SK-N-SH (cell line): Measurements from ENCODE around the gene MIAT. TPM values are rescaled to one million over a fixed set of nuclear protein-coding genes. Genes with fewer than 3 reads are reported as not detected.

ENCODE experiments used
- CTCF ChIA-PET: fragments of 300-600, 350-600 bp; formaldehyde crosslinking; extraction: SDS; loops from one replicate; lab custom pipeline; 2021; lab: Yijun Ruan, JAX
- POLR2A ChIA-PET: fragments of 350-600 bp; sonication (Branson Sonifier 250); formaldehyde crosslinking; extraction: SDS; loops from one replicate; lab custom pipeline; 2020; ENCODE audit warnings: antibody characterized with exemption, inconsistent platforms; lab: Yijun Ruan, JAX
- DNase-seq: peaks from one replicate; pipeline ENCODE4 v3.0.0; 2012
- H2AFZ ChIP-seq: fragments of 200-600 bp; sonication (generic); 2 replicates; pipeline ENCODE4 v1.8.1; 2016; ENCODE audit warnings: antibody characterized with exemption, mild to moderate bottlenecking, low read depth
- H3F3A ChIP-seq: fragments of 200-600 bp; sonication (generic); replicated peaks from 2 replicates; pipeline ENCODE3; 2016; ENCODE audit warnings: antibody characterized with exemption, mild to moderate bottlenecking; ENCODE audit not compliant: insufficient read depth
- H3K27ac ChIP-seq, 2 experiments: fragments of 200-500 bp in 1 of 2; fragments of 200-600 bp in 1 of 2; sonication (Bioruptor generic) in 1 of 2; sonication (generic), shearing (Covaris generic) in 1 of 2; 2 replicates each; pipeline versions ENCODE4 v1.5.1 to v1.6.1; 2014 to 2016; ENCODE audit warnings: low read depth in 2 of 2, inconsistent platforms in 1 of 2, low read length in 1 of 2, mild to moderate bottlenecking in 1 of 2, mixed read lengths in 1 of 2
- H3K27me3 ChIP-seq: fragments of 200-600 bp; sonication (generic), shearing (Covaris generic); 2 replicates; pipeline ENCODE4 v1.6.1; 2016; ENCODE audit warnings: mixed run types; ENCODE audit not compliant: insufficient read depth
- H3K36me3 ChIP-seq, 2 experiments: fragments of 200-500 bp in 1 of 2; fragments of 200-600 bp in 1 of 2; sonication (Bioruptor generic) in 1 of 2; sonication (generic) in 1 of 2; replicated peaks in 1 of 2; 2 replicates each; pipeline versions ENCODE3 to v1.5.1; 2014 to 2016; ENCODE audit warnings: low read length in 1 of 2, mild to moderate bottlenecking in 1 of 2; ENCODE audit not compliant: insufficient read depth in 2 of 2, control insufficient read depth in 1 of 2
- H3K4me1 ChIP-seq, 2 experiments: fragments of 200-500 bp in 1 of 2; fragments of 200-600 bp in 1 of 2; sonication (Bioruptor generic) in 1 of 2; sonication (generic), shearing (Covaris generic) in 1 of 2; 2 replicates each; pipeline versions ENCODE4 v1.5.1 to v1.6.1; 2014 to 2016; ENCODE audit warnings: low read depth in 1 of 2, low read length in 1 of 2, mixed run types in 1 of 2; ENCODE audit not compliant: insufficient read depth in 2 of 2, control insufficient read depth in 1 of 2
- H3K4me2 ChIP-seq: fragments of 200-600 bp; sonication (generic), shearing (Covaris generic); 2 replicates; pipeline ENCODE4 v1.6.1; 2017; ENCODE audit warnings: mixed run types
- H3K4me3 ChIP-seq, 2 experiments: fragments of 200-500 bp in 1 of 2; fragments of 200-600 bp in 1 of 2; sonication (Bioruptor generic) in 1 of 2; sonication (generic), shearing (Covaris generic) in 1 of 2; 2 replicates each; pipeline versions ENCODE4 v1.5.1 to v1.8.1; 2014 to 2016; ENCODE audit warnings: low read depth in 2 of 2, inconsistent platforms in 1 of 2, low read length in 1 of 2, mild to moderate bottlenecking in 1 of 2, mixed read lengths in 1 of 2, moderate library complexity in 1 of 2
- H3K79me2 ChIP-seq: fragments of 200-600 bp; sonication (generic); 2 replicates; pipeline ENCODE4 v1.8.1; 2017; ENCODE audit warnings: mild to moderate bottlenecking; ENCODE audit not compliant: insufficient read depth
- H3K9ac ChIP-seq: fragments of 200-600 bp; sonication (generic); 2 replicates; pipeline ENCODE4 v1.6.1; 2017; ENCODE audit warnings: mixed run types
- H3K9me2 ChIP-seq: fragments of 200-600 bp; sonication (generic); 2 replicates; pipeline ENCODE4 v1.6.1; 2017; ENCODE audit warnings: mixed run types
- H3K9me3 ChIP-seq: fragments of 200-600 bp; sonication (generic); 2 replicates; pipeline ENCODE4 v1.6.1; 2017; ENCODE audit warnings: mixed run types, mild to moderate bottlenecking, moderate library complexity
- H4K20me1 ChIP-seq: fragments of 200-600 bp; sonication (generic); 2 replicates; pipeline ENCODE4 v1.6.1; 2017; ENCODE audit warnings: mild to moderate bottlenecking, mixed run types; ENCODE audit not compliant: insufficient read depth
- CTCF ChIP-seq: fragments of 200-600 bp; sonication (generic); IDR thresholded peaks from 2 replicates; pipeline ENCODE4 v1.6.1; 2017; ENCODE audit warnings: antibody characterized with exemption, mild to moderate bottlenecking, moderate library complexity
- FOXJ3 ChIP-seq: sonication (generic); formaldehyde crosslinking; IDR thresholded peaks from 2 replicates; pipeline ENCODE4 v1.5.1; 2020; ENCODE audit warnings: mild to moderate bottlenecking, missing genetic modification reagents
- IRF3 ChIP-seq: fragments of 150-350 bp; IDR thresholded peaks from 2 replicates; pipeline ENCODE4 v1.6.1; 2016; ENCODE audit warnings: mild to moderate bottlenecking, low read depth, low read length
- MEF2A ChIP-seq: IDR thresholded peaks from 2 replicates; pipeline ENCODE4 v1.4.0; 2012; ENCODE audit warnings: low read depth, borderline replicate concordance
- MXI1 ChIP-seq: IDR thresholded peaks from 2 replicates; pipeline ENCODE4 v1.6.1; 2012; ENCODE audit warnings: mild to moderate bottlenecking, low read depth, low read length, improper control_type of control experiment
- PBX3 ChIP-seq: IDR thresholded peaks from 2 replicates; pipeline ENCODE4; 2012
- POLR2AphosphoS5 ChIP-seq: IDR thresholded peaks from 2 replicates; pipeline ENCODE4 v1.6.1; 2012; ENCODE audit warnings: low read depth, low read length
- RCOR1 ChIP-seq: fragments of 150-350 bp; IDR thresholded peaks from 2 replicates; pipeline ENCODE4 v1.6.1; 2017; ENCODE audit warnings: antibody characterized with exemption, low read length
- SIN3A ChIP-seq: IDR thresholded peaks from 2 replicates; pipeline ENCODE4 v1.6.1; 2012; ENCODE audit warnings: low read depth, mild to moderate bottlenecking, low read length, moderate library complexity, borderline replicate concordance
- TAF1 ChIP-seq: IDR thresholded peaks from 2 replicates; pipeline ENCODE4 v1.6.1; 2012; ENCODE audit warnings: low read depth, mild to moderate bottlenecking, low read length, moderate library complexity, borderline replicate concordance
- ZBTB33 ChIP-seq: IDR thresholded peaks from 2 replicates; pipeline ENCODE4 v1.4.0; 2012; ENCODE audit warnings: low read depth, borderline replicate concordance
- WGBS: methylation state at CpG from one replicate; pipeline ENCODE4 v1.1.6; 2017; ENCODE audit warnings: low lambda C conversion rate; 5-methylcytosine and 5-hydroxymethylcytosine counted together
- polyA plus RNA-seq, 3 experiments: library from polyadenylated mRNA; depleted of rRNA; stranded (reverse); fragments of >200 nt; gene quantifications; 2 replicates each; pipeline ENCODE4 v1.2.3, GENCODE V29; 2012
- TF ChIP-seq, protein P1 (sequence below): IDR thresholded peaks from 2 replicates; pipeline ENCODE4 v1.4.0; 2012; ENCODE audit warnings: low read depth, borderline replicate concordance

The MIAT gene
- polyA plus RNA-seq, 1 of the 3 experiments (the other 2 are of a cell fraction), result 5.4 TPM

- TF ChIP-seq PBX3 (no peak), MXI1 (no peak), FOXJ3 (CRISPR knock-in tag) (no peak), POLR2AphosphoS5 (no peak)
- TF ChIP-seq, protein P1, sequence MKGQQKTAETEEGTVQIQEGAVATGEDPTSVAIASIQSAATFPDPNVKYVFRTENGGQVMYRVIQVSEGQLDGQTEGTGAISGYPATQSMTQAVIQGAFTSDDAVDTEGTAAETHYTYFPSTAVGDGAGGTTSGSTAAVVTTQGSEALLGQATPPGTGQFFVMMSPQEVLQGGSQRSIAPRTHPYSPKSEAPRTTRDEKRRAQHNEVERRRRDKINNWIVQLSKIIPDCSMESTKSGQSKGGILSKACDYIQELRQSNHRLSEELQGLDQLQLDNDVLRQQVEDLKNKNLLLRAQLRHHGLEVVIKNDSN, result no peak
Measured at GRCh38 chr22:26700462-26700861, 43.1 kb downstream of the MIAT start (continued).

DNA sequence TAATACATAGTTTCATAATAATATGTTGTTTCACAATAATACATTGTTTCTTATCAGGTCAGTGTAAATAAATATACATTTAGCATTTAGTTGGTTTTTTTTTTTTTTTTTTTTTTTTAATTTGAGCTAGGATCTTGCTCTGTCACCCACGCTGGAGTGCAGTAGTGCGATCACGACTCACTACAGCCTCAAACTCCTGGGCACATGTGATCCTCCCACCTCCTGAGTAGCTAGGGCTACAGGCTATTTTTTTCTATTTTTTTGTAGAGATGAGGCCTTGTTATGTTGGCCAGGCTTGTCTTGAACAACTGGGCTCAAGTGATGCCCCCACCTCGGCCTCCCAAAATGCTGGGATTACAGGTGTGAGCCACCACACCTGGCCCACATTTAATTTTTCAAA lies 43.5 kb downstream of the MIAT start:
- H3K27ac ChIP-seq, result no peak overlapping the region
- no peak for DNase-seq
- H3K79me2 ChIP-seq, result no peaks in the 10 kb centered on the region
- no peaks in the 10 kb centered on the region for H4K20me1 ChIP-seq
- H3K27me3 ChIP-seq, result no peaks in the 10 kb centered on the region
- H2AFZ ChIP-seq, result no peak overlapping the region
- no peaks in the 10 kb centered on the region for H3K9me2 ChIP-seq
- peaks cover 3% of the 10 kb centered on the region; the same call in 1 of the 2 replicates for H3K9me3 ChIP-seq
- no peak overlapping the region for H3K4me3 ChIP-seq
- no peak overlapping the region for H3K9ac ChIP-seq
- no peaks in the 10 kb centered on the region for H3K4me1 ChIP-seq
- WGBS, result 90% methylated on average over 4 of the region's 4 CpGs
- TF ChIP-seq CTCF, result no peak
- no peak for TF ChIP-seq MEF2A
- no peak for TF ChIP-seq POLR2AphosphoS5
- no peak for TF ChIP-seq RCOR1
- no peak for TF ChIP-seq FOXJ3 (CRISPR knock-in tag)
- no peak for TF ChIP-seq SIN3A
- no peak for TF ChIP-seq TAF1
- TF ChIP-seq IRF3, result no peak
- no peak for TF ChIP-seq ZBTB33
- TF ChIP-seq, protein P1, result no peak
- TF ChIP-seq, all 33 proteins: peak for 0
- Histone ChIP-seq H3F3A (no peaks in the 10 kb centered on the region), H3K4me2 (no peak overlapping the region), H3K36me3 (peaks cover 12 to 17% of the 10 kb centered on the region in 2 experiments)
- ChIA-PET POLR2A (no interaction called here), CTCF (interaction anchor here (0.6 kb wide), 1 partner anchor 178 kb away, joined by 3 read pairs; no protein-coding TSS in a partner anchor)
